Measurements from ENCODE around the gene KCNQ1.

GRCh38 chr11:2713661-2714462 is 269.1 kb downstream of the KCNQ1 start:
- TF ChIP-seq CTCF (IDR thresholded peaks at IDR 0.05) (no peak), POLR2A (IDR thresholded peaks at IDR 0.05) (no peak), POLR2AphosphoS5 (IDR thresholded peaks at IDR 0.05) (no peak)
